Measurements from ENCODE around the gene KRT81.

DNA sequence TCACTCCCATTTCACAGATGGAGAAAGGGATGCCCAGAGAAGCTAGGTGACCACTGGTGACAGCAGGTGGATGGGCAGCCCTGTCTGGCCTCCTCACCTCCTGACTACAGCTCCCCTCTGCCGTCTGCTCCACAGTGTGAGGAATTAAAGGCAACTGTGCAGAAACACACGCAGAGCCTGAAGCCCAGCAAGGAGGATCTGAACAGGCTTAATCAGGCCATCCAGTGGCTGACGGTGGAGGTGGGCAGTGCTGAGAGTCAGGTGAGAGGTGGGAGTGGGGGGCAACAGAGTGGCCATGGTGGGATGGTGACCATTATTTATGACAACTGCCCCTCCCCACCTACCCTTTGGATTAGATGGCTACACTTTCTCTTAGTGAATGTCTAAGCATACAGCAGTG, 15.6 kb downstream of the KRT81 start:
- TF ChIP-seq EZH2phosphoT487 (IDR thresholded peaks at IDR 0.05; ENCODE audit: borderline replicate concordance, low read length) (no peak), CTCF (IDR thresholded peaks at IDR 0.05; ENCODE audit: low read depth, low read length, poor library complexity, severe bottlenecking) (no peak)

All from DOHH2 (cell line).